HG03108 (cell line): Measurements from ENCODE around the gene PBX3.

Experiments
- ATAC-seq: cut with Tn5 transposase; IDR thresholded peaks from one replicate; pipeline ENCODE4 v1.9.1; 2021; ENCODE audit warnings: moderate library complexity; ENCODE audit not compliant: unreplicated experiment

The PBX3 gene

GRCh38 chr9:125932746-125933455 is 185.7 kb downstream of the PBX3 start:
- ATAC-seq, result no peak

- ATAC-seq, result no peak
These were observed 195.0 kb downstream of the PBX3 start for GRCh38 chr9:125942125-125942524.

DNA sequence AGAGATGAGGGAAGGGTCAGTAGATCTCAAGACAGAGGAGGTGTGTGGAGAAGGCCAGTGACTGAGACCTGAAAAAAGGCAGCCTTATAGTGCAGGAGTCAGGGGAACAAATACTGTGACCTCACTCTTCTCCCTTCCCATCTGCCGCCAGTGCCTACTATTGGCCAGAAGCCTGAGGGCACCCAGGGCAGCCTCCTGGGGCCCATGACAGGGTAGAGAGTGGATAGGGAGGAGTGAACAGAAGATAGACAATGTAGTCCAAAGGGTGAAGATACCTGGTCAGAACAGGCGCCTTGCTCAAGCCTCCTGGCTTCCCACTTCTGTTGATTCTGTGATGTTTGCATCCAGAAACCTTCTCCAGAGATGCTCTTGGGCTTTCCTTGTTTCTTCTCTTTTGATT is 196.7 kb downstream of the PBX3 start:
- no peak for ATAC-seq

- ATAC-seq, result no peak
These were observed 199.2 kb downstream of the PBX3 start for GRCh38 chr9:125946397-125946796.

GRCh38 chr9:125948887-125949596 is 201.9 kb downstream of the PBX3 start:
- ATAC-seq, result no peak

- ATAC-seq, result no peak
These were observed 202.7 kb downstream of the PBX3 start for GRCh38 chr9:125949703-125950460.

DNA sequence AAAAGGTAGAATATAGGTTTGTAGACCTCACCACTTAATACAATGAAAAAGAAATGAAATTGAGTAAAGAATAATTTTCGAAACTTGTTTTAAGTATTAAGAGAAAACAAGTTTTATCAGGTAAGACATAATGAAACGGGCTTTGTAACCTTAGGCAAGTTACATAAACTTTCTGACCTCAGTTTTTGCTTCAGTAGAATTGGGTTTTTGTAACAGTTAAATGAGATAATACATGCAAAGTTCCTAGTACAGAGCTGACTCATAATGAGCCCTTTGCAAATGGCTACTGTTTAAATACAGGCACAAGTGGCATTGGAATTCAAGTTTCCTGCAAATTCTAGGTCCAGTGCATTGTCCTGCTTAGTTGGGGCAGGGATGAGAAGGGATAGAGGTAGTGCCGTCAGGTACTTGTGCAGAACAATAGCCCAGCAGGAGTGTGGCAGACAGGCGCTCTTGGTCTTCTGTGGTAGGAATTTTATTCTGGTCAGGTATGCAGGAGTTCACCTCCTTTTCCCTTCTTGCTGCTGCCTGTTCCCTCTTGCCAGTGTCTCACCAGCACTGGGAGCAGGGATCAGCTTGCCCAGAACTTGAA is 203.8 kb downstream of the PBX3 start:
- no peak for ATAC-seq

DNA sequence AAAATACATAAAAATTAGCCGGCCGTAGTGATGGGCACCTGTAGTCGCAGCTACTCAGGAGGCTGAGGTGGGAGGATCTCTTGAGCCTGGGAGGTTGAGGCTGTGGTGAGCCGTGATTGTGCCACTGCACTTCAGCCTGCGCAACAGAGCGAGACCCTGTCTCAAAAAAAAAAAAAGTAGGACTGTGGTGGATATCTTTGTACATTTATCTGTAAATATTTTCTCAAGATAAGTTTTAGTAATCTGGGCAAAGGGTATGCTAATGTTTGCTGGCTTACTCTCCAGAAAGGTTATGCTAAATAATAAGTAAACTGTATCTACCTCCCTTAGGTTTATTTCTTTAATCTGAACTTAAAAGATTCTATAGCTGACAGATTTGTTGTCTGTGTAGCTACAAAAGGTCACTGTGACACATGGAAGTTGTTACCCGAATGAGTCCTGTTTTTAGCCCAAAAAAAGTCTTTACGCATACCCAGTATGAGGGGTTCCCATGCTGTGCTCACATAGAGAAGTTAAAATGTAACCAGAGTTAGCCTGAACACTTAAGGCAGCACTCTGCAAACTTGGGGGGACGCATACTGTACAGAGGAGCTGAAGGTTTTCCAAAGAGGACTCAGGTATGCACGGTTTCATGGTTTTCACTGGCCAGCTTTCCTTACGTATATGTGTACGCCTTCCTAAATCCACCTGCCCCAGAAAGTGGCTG is 206.3 kb downstream of the PBX3 start:
- ATAC-seq, result no peak

DNA sequence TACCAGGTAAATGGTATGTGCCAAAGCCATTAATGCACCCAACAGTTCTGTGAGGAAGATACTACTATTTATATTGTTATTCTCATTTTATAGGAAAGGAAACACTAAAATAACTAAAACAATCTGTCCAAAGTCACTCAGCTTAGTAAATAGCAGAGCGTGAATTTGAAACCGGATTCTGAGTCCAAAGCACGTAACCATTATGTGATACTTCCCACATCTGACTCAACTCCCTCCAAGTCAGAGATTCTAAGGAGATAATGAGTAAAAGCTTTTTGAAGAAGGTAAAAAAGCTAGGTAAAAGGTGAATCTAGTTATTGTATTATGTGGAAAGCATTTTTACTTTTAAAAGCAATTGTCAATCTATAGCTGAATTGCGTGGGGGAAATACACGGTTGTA is 208.9 kb downstream of the PBX3 start:
- ATAC-seq, result no peak

- ATAC-seq, result no peak
These were observed 212.1 kb downstream of the PBX3 start for GRCh38 chr9:125959315-125959714.

DNA sequence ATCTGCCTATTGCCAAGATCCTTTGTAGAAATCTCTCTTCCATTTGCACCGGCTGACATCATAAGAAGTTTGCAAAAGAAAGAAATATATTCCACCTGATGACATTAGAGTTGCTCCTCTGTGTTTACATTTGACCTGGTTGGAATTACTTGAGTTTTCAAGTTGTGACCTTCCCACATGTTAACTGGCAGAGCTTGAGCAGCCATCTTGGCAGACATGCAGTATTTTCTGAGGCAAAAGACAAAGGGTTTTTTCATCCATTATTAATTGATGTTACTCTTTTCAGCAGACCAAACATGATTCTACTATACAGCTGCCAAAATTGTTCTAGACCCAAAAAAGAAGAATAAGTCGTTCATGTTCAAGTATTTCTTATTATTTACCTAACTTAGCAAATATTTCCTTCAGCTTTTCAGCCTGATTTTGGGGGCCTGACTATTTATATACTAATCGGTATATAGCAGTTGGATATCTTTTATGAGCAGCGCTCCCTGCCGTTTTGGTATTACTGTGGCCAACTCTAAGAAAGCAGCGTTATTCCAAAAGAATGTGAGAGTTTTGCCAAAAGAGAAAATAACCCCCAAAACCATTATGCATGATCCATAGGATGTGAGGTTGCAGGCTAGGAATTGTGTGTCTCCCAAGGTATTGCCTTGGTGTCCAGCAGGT is 212.9 kb downstream of the PBX3 start:
- ATAC-seq, result no peak

GRCh38 chr9:125960626-125961025 is 213.5 kb downstream of the PBX3 start:
- ATAC-seq, result no peak

DNA sequence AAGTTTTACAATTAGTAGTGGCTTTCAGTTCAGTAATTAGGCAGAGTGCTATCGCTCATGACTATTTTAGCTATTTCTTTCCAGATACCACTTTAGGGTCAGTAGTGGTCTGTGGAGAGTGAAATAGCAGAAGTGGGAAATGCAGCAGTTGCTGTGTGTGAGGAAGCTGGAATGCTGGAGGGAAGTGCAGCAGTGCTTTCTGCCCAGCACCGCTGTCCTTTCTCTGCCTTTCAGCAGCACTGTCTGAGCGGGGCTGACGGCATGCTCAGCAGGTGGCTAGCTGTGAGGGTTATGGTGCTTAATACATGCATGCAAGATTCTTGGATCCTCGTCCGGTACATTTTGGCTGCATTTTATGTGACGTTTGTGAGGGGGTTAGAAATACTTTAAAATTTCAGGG is 213.9 kb downstream of the PBX3 start:
- no peak for ATAC-seq

DNA sequence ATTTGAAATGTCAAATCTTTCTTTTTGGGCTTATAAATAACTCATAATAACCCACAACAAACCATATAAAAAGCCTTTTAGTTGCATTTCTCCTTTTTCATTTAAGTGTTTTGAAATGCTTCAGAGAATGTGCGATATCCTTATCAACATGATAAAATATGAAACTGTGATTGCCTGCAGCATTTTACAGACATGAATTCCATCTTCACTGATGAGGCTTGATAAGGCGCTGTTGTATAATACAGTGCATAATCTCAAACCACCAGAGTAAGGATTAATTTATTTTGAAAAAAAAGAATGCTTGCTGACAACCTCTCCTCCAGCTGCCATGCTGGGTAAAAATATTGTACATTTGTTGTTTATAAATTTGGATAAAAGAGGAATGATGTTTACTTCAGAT is 216.8 kb downstream of the PBX3 start:
- no peak for ATAC-seq

GRCh38 chr9:125964702-125965225 is 217.6 kb downstream of the PBX3 start:
- ATAC-seq, result no peak

- ATAC-seq, result no peak
These were observed 218.3 kb downstream of the PBX3 start for GRCh38 chr9:125965477-125965876.

GRCh38 chr9:125966466-125966865 is 219.3 kb downstream of the PBX3 start:
- no peak for ATAC-seq

DNA sequence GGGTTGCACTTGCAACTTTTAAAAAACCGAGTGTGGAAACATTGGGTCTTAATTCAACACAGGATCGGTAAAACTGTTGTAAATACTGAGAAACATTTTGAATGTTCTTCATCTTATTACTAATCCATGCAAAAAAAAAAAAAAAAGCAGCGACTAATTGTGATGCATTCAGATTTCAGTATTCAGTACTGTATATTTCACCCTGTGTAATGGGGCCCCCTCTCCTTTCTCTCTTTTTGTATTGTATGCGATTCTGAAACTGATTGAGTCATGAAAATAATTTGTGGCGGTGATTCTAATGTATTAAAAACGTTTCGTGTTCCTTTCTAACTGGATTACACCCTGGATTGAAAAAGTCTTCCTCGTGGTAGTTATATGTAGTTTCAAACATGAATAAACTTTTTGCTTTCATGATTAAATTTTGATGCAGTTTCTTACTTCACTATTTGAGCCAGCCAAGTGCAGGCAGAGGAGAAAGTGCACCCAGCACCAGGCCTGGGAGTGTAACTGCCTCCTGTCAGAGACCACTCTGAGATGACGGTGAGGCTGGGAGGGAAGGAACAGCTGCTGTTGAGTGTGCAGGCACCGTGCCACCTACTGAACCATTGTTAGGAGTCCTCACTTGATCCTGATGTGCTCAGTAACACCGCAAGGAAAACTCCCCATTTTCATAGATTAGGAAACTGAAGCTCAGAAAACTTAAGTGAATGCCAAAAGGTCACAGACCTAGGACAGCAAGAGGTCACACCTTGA is 220.0 kb downstream of the PBX3 start:
- no peak for ATAC-seq

- ATAC-seq, result no peak
These were observed 221.7 kb downstream of the PBX3 start for GRCh38 chr9:125968714-125969374.
